Gastroesophageal sphincter (tissue), 4 donors: ENCODE measurements around the gene GPC3. TPM values are rescaled to one million over a fixed set of nuclear protein-coding genes. Genes with fewer than 3 reads are reported as not detected.
A peak's percentile ranks its signal among the peaks of the same experiment; 100 is the strongest.

Experiments used
- ATAC-seq: fragments of 150-250 bp; one replicate; pipeline ENCODE4 v1.9.1; 2016; ENCODE audit warnings: mild to moderate bottlenecking, moderate library complexity
- H3K27ac ChIP-seq, 4 donors: fragments of 200-600 bp; sonication (generic) in 3 of 4; 1 replicate in 3 of 4; 2 replicates in 1 of 4; pipeline ENCODE4 v1.5.1; 2016 to 2019
- H3K27me3 ChIP-seq: fragments of 200-600 bp; sonication (generic); one replicate; pipeline ENCODE4 v1.5.1; 2019
- H3K36me3 ChIP-seq, 2 donors: fragments of 200-600 bp; sonication (generic); one replicate each; pipeline ENCODE4 v1.5.1; 2019; ENCODE audit warnings: control low read depth in 1 of 2
- H3K4me1 ChIP-seq, 3 donors: fragments of 200-600 bp; sonication (generic); 1 replicate in 2 of 3; 2 replicates in 1 of 3; pipeline ENCODE4 v1.5.1; 2016 to 2019; ENCODE audit warnings: control low read depth in 2 of 3
- H3K4me3 ChIP-seq, 2 donors: fragments of 200-600 bp; sonication (generic); one replicate each; pipeline ENCODE4 v1.5.1; 2019; ENCODE audit warnings: mild to moderate bottlenecking in 1 of 2, moderate library complexity in 1 of 2
- H3K9me3 ChIP-seq, 3 donors: fragments of 200-600 bp; sonication (generic); one replicate each; pipeline ENCODE4 v1.5.1; 2017 to 2019; ENCODE audit warnings: control low read depth in 2 of 3
- EP300 ChIP-seq: sonication (generic); formaldehyde crosslinking; IDR thresholded peaks from one replicate; pipeline ENCODE4 v1.6.1; 2017; ENCODE audit warnings: antibody characterized with exemption, mild to moderate bottlenecking
- POLR2A ChIP-seq, 2 donors: fragments of 450-650 bp; IDR thresholded peaks; one replicate each; pipeline ENCODE4 v1.6.1; 2017; ENCODE audit warnings: antibody characterized with exemption in 2 of 2, mild to moderate bottlenecking in 2 of 2, moderate library complexity in 1 of 2
- POLR2AphosphoS5 ChIP-seq: sonication (generic); formaldehyde crosslinking; IDR thresholded peaks from one replicate; pipeline ENCODE4 v1.6.1; 2017; ENCODE audit warnings: antibody characterized with exemption
- WGBS, 2 donors: methylation state at CpG; one replicate each; pipeline ENCODE4 v1.1.5; 2018; ENCODE audit warnings: low coverage in 1 of 2; 5-methylcytosine and 5-hydroxymethylcytosine counted together
- total RNA-seq, 4 donors: library from RNA; depleted of rRNA; stranded (reverse); fragments of >200 nt; gene quantifications; one replicate each; pipeline ENCODE4 v1.1.0, GENCODE V29; 2016
- TF ChIP-seq, protein P1 (sequence below), 4 experiments: fragments of 200-600 bp in 2 of 4; fragments of 450-650 bp in 2 of 4; sonication (generic) in 1 of 4; IDR thresholded peaks; one replicate each; pipeline ENCODE4 v1.5.1; 2017 to 2019; ENCODE audit warnings: antibody characterized with exemption in 4 of 4, mild to moderate bottlenecking in 2 of 4, moderate library complexity in 2 of 4

Gene GPC3
- total RNA-seq, 4 donors from 2014 or later, result 5.8 to 19.7 (median 14.9) TPM

DNA sequence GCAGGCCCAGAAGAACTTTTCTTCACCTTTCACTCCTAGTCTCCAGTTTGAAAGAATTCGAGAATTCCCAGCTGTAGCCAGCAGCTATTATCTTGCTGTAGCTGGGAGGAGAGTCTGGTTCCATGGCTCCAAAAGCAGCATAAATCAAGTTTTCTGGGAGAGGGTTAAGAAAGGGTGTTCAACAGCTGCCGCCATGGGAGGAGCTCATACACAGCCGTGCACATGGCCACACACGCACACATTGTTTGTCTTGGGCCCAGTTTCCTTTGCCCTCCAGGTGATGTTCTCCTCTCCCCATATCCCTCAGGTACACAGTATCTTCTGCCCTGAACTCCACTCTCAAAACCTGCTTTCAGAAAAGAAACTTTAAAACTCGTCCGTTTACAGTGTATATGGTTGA lies 4.1 kb upstream of the GPC3 start:
- H3K27me3 ChIP-seq, result peaks cover 8% of the 10 kb centered on the region
- no peak for TF ChIP-seq EP300
- TF ChIP-seq, protein P1, sequence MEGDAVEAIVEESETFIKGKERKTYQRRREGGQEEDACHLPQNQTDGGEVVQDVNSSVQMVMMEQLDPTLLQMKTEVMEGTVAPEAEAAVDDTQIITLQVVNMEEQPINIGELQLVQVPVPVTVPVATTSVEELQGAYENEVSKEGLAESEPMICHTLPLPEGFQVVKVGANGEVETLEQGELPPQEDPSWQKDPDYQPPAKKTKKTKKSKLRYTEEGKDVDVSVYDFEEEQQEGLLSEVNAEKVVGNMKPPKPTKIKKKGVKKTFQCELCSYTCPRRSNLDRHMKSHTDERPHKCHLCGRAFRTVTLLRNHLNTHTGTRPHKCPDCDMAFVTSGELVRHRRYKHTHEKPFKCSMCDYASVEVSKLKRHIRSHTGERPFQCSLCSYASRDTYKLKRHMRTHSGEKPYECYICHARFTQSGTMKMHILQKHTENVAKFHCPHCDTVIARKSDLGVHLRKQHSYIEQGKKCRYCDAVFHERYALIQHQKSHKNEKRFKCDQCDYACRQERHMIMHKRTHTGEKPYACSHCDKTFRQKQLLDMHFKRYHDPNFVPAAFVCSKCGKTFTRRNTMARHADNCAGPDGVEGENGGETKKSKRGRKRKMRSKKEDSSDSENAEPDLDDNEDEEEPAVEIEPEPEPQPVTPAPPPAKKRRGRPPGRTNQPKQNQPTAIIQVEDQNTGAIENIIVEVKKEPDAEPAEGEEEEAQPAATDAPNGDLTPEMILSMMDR (IDR thresholded peaks at IDR 0.05), result no peak
- no peak for TF ChIP-seq POLR2A (IDR thresholded peaks at IDR 0.05)
- no peak for TF ChIP-seq POLR2AphosphoS5
- no peak overlapping the region for H3K4me3 ChIP-seq
- no peak overlapping the region for H3K27ac ChIP-seq
- no peaks in the 10 kb centered on the region for H3K36me3 ChIP-seq
- no peaks in the 10 kb centered on the region for H3K9me3 ChIP-seq
- no peak for ATAC-seq
- 32% methylated on average over 3 of the region's 6 CpGs; no CpG with 5 or more reads in 1 of the 2 donors for WGBS, 2 donors
- peaks cover 0 to 15% (median 4%) of the 10 kb centered on the region in 3 donors for H3K4me1 ChIP-seq

DNA sequence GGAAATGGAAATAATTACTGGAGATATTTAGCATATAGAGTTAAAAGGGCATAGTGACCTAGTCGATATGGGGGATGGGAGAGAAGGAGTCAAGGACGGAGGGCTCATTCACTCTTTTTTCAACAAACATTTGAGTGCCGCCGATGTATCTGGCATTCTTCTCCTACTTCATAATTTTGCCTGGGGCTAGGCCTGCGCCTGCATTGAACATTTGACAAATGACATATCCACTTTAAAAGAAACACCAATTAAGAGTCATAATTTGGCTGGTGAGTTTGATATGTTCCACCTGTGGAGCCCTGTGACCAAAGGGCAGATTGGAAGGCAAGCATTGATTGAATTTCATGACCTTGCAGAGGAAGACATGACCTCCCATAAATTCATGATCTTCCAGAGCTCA lies 2.6 kb upstream of the GPC3 start:
- peaks cover 0 to 15% (median 4%) of the 10 kb centered on the region in 3 donors for H3K4me1 ChIP-seq
- no peak overlapping the region for H3K27ac ChIP-seq
- WGBS, 2 donors, result 69 to 88% methylated on average over 4 to 5 of the region's 5 CpGs
- no peaks in the 10 kb centered on the region for H3K9me3 ChIP-seq
- ATAC-seq, result no peak
- H3K27me3 ChIP-seq, result peaks cover 20% of the 10 kb centered on the region
- no peaks in the 10 kb centered on the region for H3K36me3 ChIP-seq
- TF ChIP-seq, protein P1 (IDR thresholded peaks at IDR 0.05), result no peak
- TF ChIP-seq POLR2A (IDR thresholded peaks at IDR 0.05) (no peak), POLR2AphosphoS5 (no peak), EP300 (no peak)
- H3K4me3 ChIP-seq, result no peak overlapping the region

DNA sequence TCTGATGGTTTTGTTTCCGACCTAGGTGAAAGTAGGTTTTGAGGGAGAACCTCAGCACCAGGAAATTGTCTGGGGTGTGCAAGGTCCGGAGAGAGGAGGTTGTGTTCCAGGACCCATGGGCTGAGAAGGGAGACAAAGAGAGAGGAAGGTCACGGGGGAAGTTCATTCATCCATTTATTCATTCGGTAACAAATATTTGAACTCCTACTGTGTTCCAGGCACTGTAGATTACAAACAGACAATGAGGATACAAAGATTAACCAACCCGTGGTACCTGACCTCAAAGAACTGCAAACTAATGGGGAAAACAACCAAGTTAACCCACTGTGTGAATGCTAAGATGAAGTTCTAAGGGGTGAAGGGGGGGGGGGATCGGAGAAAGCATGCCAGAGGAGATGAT lies 1.8 kb upstream of the GPC3 start:
- no peaks in the 10 kb centered on the region for H3K36me3 ChIP-seq
- TF ChIP-seq POLR2AphosphoS5 (no peak), EP300 (no peak), POLR2A (IDR thresholded peaks at IDR 0.05) (no peak)
- TF ChIP-seq, protein P1 (IDR thresholded peaks at IDR 0.05), result no peak
- no peak overlapping the region for H3K27ac ChIP-seq
- peaks cover 20% of the 10 kb centered on the region for H3K27me3 ChIP-seq
- no peak for ATAC-seq
- 80 to 84% methylated on average over 2 to 4 of the region's 6 CpGs for WGBS, 2 donors
- no peaks in the 10 kb centered on the region for H3K9me3 ChIP-seq
- H3K4me1 ChIP-seq, result peaks cover 0 to 15% (median 4%) of the 10 kb centered on the region in 3 donors
- H3K4me3 ChIP-seq, result no peak overlapping the region

DNA sequence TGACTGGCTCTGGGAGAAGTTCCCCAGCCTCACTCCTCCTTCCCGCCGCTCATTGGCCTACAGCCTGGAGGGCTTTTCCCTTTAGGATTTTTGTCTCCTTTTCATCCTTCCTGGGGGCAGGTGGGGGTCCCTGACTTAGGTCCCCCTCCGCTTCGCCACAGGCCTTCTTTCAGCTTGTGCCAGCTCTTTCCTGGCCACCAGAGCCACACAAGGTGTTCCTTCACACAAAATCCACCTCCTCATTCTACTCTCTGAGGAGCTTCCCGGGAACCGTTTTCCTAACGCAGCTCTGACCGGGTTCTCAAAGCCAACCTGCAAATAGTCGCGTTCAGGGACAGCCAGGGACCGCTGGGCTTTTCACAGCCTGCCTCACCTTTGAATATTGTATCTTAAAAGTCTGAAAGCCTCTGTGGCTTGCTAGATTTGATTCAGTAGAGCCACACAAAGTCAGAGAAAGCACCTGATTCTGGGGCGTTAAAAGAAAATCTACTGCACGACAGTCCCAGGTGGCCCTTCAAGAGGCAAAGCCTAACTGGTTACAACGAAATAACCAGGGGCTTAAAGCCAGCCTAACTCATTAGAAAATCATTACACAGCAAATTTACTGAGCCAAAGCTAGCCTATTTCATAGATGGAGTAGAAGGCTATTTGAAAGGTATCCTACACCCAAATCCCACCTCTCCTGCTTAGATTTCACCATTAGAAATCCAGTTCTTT lies 731 bp upstream of the GPC3 start:
- Histone ChIP-seq H3K27ac (no peak overlapping the region), H3K9me3 (no peaks in the 10 kb centered on the region), H3K4me3 (peak overlapping the region in 1 of 2 donors; percentile 50), H3K36me3 (no peaks in the 10 kb centered on the region), H3K27me3 (peaks cover 20% of the 10 kb centered on the region), H3K4me1 (peaks cover 0 to 15% (median 4%) of the 10 kb centered on the region in 3 donors)
- no peak for ATAC-seq
- 0 to 20% methylated on average over 2 to 5 of the region's 14 CpGs for WGBS, 2 donors
- TF ChIP-seq POLR2A (IDR thresholded peaks at IDR 0.05) (no peak), EP300 (no peak), POLR2AphosphoS5 (no peak)
- TF ChIP-seq, protein P1 (IDR thresholded peaks at IDR 0.05), result no peak

DNA sequence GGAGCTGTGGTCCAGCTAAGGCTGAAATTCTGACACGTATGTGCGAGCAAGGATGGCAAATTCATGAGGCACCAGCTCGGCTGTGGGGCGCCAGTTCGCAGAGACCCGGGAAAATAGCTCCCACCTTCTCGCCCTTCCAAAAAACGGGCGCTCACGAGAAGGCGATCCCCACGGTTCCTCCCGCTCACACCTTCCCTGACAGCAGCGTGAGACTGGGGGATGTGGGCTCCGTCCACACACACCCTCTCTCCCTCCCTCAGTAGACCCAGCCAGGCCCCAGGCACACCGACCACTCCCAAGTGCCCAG lies 584 bp downstream of the GPC3 start:
- peaks cover 0 to 15% (median 4%) of the 10 kb centered on the region in 3 donors for H3K4me1 ChIP-seq
- ATAC-seq, result peak; percentile 6
- no peak overlapping the region for H3K27ac ChIP-seq
- no CpG with 5 or more reads among the region's 16 CpGs for WGBS, 2 donors
- H3K27me3 ChIP-seq, result peaks cover 20% of the 10 kb centered on the region
- H3K9me3 ChIP-seq, result no peaks in the 10 kb centered on the region
- TF ChIP-seq POLR2AphosphoS5, result no peak
- TF ChIP-seq EP300, result no peak
- TF ChIP-seq, protein P1 (IDR thresholded peaks at IDR 0.05), result no peak
- no peak for TF ChIP-seq POLR2A (IDR thresholded peaks at IDR 0.05)
- no peaks in the 10 kb centered on the region for H3K36me3 ChIP-seq
- H3K4me3 ChIP-seq, result peak overlapping the region in 1 of 2 donors; percentile 50
